Adrenal gland (tissue), 12 donors: ENCODE results near the gene ARHGAP25. TPM values are rescaled to one million over a fixed set of nuclear protein-coding genes. Genes with fewer than 3 reads are reported as not detected.
A peak's percentile ranks its signal among the peaks of the same experiment; 100 is the strongest.

Experiments
- DNase-seq, 7 donors: peaks; one replicate each; pipeline ENCODE4 v3.0.0-alpha.2; 2019 to 2020
- H3K27ac ChIP-seq, 5 donors: fragments of 200-600 bp; sonication (generic) in 4 of 5; 1 replicate in 3 of 5; 2 replicates in 2 of 5; pipeline versions ENCODE4 v1.5.1 to v1.8.0; 2016 to 2020; ENCODE audit warnings: mild to moderate bottlenecking in 1 of 5
- H3K27me3 ChIP-seq: fragments of 200-600 bp; 2 replicates; pipeline ENCODE4 v1.8.0; 2021
- H3K36me3 ChIP-seq, 2 donors: fragments of 200-600 bp; replicated peaks in 1 of 2; 1 replicate in 1 of 2; 2 replicates in 1 of 2; pipeline versions ENCODE4 v1.5.1 to v1.8.0; 2018 to 2022
- H3K4me1 ChIP-seq, 2 donors: fragments of 200-600 bp; replicated peaks in 1 of 2; 1 replicate in 1 of 2; 2 replicates in 1 of 2; pipeline versions ENCODE4 v1.5.1 to v1.8.0; 2018 to 2021
- H3K4me3 ChIP-seq, 4 donors: fragments of 200-600 bp; sonication (generic) in 3 of 4; one replicate each; pipeline ENCODE4 v1.5.1; 2016 to 2018
- H3K9me3 ChIP-seq, 3 donors: fragments of 200-600 bp; sonication (generic) in 1 of 3; replicated peaks in 1 of 3; 1 replicate in 2 of 3; 2 replicates in 1 of 3; pipeline versions ENCODE4 v1.5.1 to v1.8.0; 2016 to 2021
- CTCF ChIP-seq, 6 experiments: fragments of 450-650 bp in 4 of 6; fragments of 200-600 bp in 2 of 6; sonication (generic) in 1 of 6; IDR thresholded peaks; 1 replicate in 5 of 6; 2 replicates in 1 of 6; pipeline versions ENCODE4 v1.5.1 to v1.8.0; 2016 to 2021; ENCODE audit warnings: antibody characterized with exemption in 6 of 6, mild to moderate bottlenecking in 2 of 6, moderate library complexity in 1 of 6
- POLR2A ChIP-seq, 2 donors: fragments of 450-650 bp; IDR thresholded peaks; one replicate each; pipeline ENCODE4 v1.6.1; 2017; ENCODE audit warnings: antibody characterized with exemption in 2 of 2, mild to moderate bottlenecking in 2 of 2, moderate library complexity in 1 of 2
- WGBS, 4 donors: extraction: QIAGEN DNeasy Blood & Tissue Kit in 2 of 4; methylation state at CpG; one replicate each; pipeline versions ENCODE4 v1.1.5 to v1.1.7; 2013 to 2017; 5-methylcytosine and 5-hydroxymethylcytosine counted together
- intact Hi-C, 2 donors: fragments of 100-400 bp; cut with DNase I; formaldehyde crosslinking; loops; one replicate each; pipeline versions ENCODE4 v1.14.1 to v1.15.0; 2022 to 2023
- polyA plus RNA-seq, 3 donors: library from polyadenylated mRNA; stranded (reverse); fragments of 200-250 nt in 2 of 3; fragments of 350-450 nt in 1 of 3; fragmentation: Illumina TruSeq in 1 of 3; extraction: RNeasy Lipid Tissue Mini Kit (QIAGEN cat#74804) in 1 of 3; gene quantifications; one replicate each; pipeline ENCODE4 v1.2.3, GENCODE V29; 2013 to 2014
- total RNA-seq, 9 donors: library from RNA; depleted of rRNA in 4 of 9; stranded (reverse); fragments of >200 nt in 4 of 9; fragments of 120-200 nt in 1 of 9; fragmentation: NEBNext Ultra II Directional in 1 of 9; extraction: Animal tissue kit (Norgen Biotek cat#: 25700) in 1 of 9; gene quantifications; one replicate each; pipeline versions ENCODE4 v1.1.0 to v1.2.4, GENCODE V29; 2013 to 2023
- donor health status: healthy with polysubstance abuse.
- donor health status: Bipolar disorder and iron deficiency.
- donor health status: DM: yes; HTN: yes; CAD: no.
- donor health status: DM: no; HTN: no; CAD: no.
- donor health status: DM: no; HTN: no; CAD: no.
- donor health status: DM: yes; HTN: yes; CAD: no.

Gene ARHGAP25
- total and polyA plus RNA-seq, 12 donors, result 5.5 to 17.6 (median 10.6) TPM

GRCh38 chr2:68835621-68836020 lies 101.0 kb downstream of the ARHGAP25 start:
- Histone ChIP-seq H3K9me3 (no peaks in the 10 kb centered on the region), H3K36me3 (no peaks in the 10 kb centered on the region), H3K27me3 (no peaks in the 10 kb centered on the region), H3K4me3 (no peak overlapping the region), H3K4me1 (peaks cover 16 to 21% of the 10 kb centered on the region in 2 donors), H3K27ac (no peak overlapping the region)
- 80 to 93% (median 82%) methylated on average over 1 of the region's 1 CpG for WGBS, 4 donors
- TF ChIP-seq CTCF (IDR thresholded peaks at IDR 0.05) (no peak), POLR2A (IDR thresholded peaks at IDR 0.05) (no peak)
- intact Hi-C loops, result loop anchor here in 1 of 2 donors (10.0 kb wide), 1 partner anchor 79 kb away; no protein-coding TSS in a partner anchor
- DNase-seq, result peak in 2 of 7 donors; percentile 36 to 40

- Histone ChIP-seq H3K9me3 (no peaks in the 10 kb centered on the region), H3K27me3 (no peaks in the 10 kb centered on the region), H3K27ac (no peak overlapping the region), H3K4me1 (peaks cover 5 to 7% of the 10 kb centered on the region in 2 donors), H3K4me3 (no peak overlapping the region), H3K36me3 (no peaks in the 10 kb centered on the region)
- peak in 6 of 7 donors; percentile 37 to 81 (median 66) for DNase-seq
- intact Hi-C loops, result loop anchor here in 1 of 2 donors (10.0 kb wide), 1 partner anchor 77 kb away; no protein-coding TSS in a partner anchor
- TF ChIP-seq CTCF (IDR thresholded peaks at IDR 0.05) (peak in 4 of 6 experiments; percentile 52 to 61 (median 58)), POLR2A (IDR thresholded peaks at IDR 0.05) (no peak)
- 49 to 71% (median 62%) methylated on average over 8 to 15 of the region's 15 CpGs for WGBS, 4 donors
These were observed 102.7 kb downstream of the ARHGAP25 start for GRCh38 chr2:68837164-68837860.

DNA sequence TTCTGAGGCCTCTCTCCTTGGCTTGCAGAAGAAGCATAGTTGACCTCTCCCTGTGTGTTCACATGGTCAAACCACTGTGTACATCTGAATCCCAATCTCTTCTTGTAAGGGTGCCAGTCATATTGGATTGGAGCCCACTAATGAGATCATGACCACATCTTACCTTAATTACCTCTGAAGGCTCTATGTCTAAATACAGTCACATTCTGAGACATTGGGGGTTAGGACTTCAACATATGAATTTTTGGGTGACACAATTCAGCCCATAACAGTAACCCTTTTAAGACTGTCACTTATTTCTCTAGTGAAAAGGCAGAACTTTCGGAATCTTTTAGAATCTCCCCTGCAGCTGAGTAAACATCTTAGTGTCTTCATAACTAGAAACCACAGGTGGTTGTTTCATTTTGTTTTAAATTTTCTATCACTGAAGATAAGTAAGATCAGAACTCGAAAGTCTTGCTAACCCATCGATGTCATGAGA lies 103.3 kb downstream of the ARHGAP25 start:
- H3K27ac ChIP-seq, result no peak overlapping the region
- intact Hi-C loops, result loop anchor here in 1 of 2 donors (10.0 kb wide), 1 partner anchor 77 kb away; no protein-coding TSS in a partner anchor
- no peaks in the 10 kb centered on the region for H3K27me3 ChIP-seq
- no peaks in the 10 kb centered on the region for H3K36me3 ChIP-seq
- no peak overlapping the region for H3K4me3 ChIP-seq
- H3K9me3 ChIP-seq, result no peaks in the 10 kb centered on the region
- H3K4me1 ChIP-seq, result peaks cover 0 to 1% of the 10 kb centered on the region in 2 donors
- TF ChIP-seq POLR2A (IDR thresholded peaks at IDR 0.05), result no peak
- no peak for TF ChIP-seq CTCF (IDR thresholded peaks at IDR 0.05)
- 73 to 85% (median 74%) methylated on average over 3 of the region's 3 CpGs for WGBS, 4 donors
- DNase-seq, result no peak

- Histone ChIP-seq H3K36me3 (no peaks in the 10 kb centered on the region), H3K27me3 (no peaks in the 10 kb centered on the region), H3K4me1 (no peaks in the 10 kb centered on the region), H3K27ac (no peak overlapping the region), H3K9me3 (no peaks in the 10 kb centered on the region), H3K4me3 (no peak overlapping the region)
- intact Hi-C loops, result loop anchor here in 1 of 2 donors (10.0 kb wide), 1 partner anchor 76 kb away; no protein-coding TSS in a partner anchor
- no peak for DNase-seq
- 87 to 90% (median 88%) methylated on average over 10 of the region's 10 CpGs for WGBS, 4 donors
- TF ChIP-seq CTCF (IDR thresholded peaks at IDR 0.05), result no peak
- TF ChIP-seq POLR2A (IDR thresholded peaks at IDR 0.05), result no peak
These were observed 104.0 kb downstream of the ARHGAP25 start for GRCh38 chr2:68838641-68839040.
